ENCODE measurements around the gene CYP17A1. TPM values are rescaled to one million over a fixed set of nuclear protein-coding genes. Genes with fewer than 3 reads are reported as not detected.
A peak's percentile ranks its signal among the peaks of the same experiment; 100 is the strongest.
"Not testable (repeated sequence)": the region's sequence is repeated elsewhere in the genome, so short reads cannot be mapped to it uniquely, and the experiment has no call there.

The CYP17A1 gene
- total RNA-seq, 6 donors from 2014 or later = 1.2 to 6.3 (median 2.1) TPM; not detected in 1

- WGBS, 2 donors = 87% methylated on average over 5 of the region's 5 CpGs
- no peak for TF ChIP-seq EP300 (IDR thresholded peaks at IDR 0.05)
- TF ChIP-seq CTCF (IDR thresholded peaks at IDR 0.05) = no peak
- no peak for TF ChIP-seq POLR2A (IDR thresholded peaks at IDR 0.05)
- no peak for TF ChIP-seq POLR2AphosphoS5 (IDR thresholded peaks at IDR 0.05)
- ATAC-seq (ENCODE audit: low FRiP score in 2 of 2) (no peak), DNase-seq (no peak)
- H3K4me3 ChIP-seq = no peak overlapping the region
- H3K4me1 ChIP-seq = no peaks in the 10 kb centered on the region
- no peaks in the 10 kb centered on the region for H3K36me3 ChIP-seq
- H3K27me3 ChIP-seq = no peaks in the 10 kb centered on the region
- H3K9me3 ChIP-seq = no peaks in the 10 kb centered on the region
- no peak overlapping the region for H3K27ac ChIP-seq
Measured at GRCh38 chr10:102827597-102827975, 9.6 kb downstream of the CYP17A1 start.

- no peak for TF ChIP-seq EP300 (IDR thresholded peaks at IDR 0.05)
- no peak for TF ChIP-seq CTCF (IDR thresholded peaks at IDR 0.05)
- no peak for TF ChIP-seq POLR2A (IDR thresholded peaks at IDR 0.05)
- TF ChIP-seq POLR2AphosphoS5 (IDR thresholded peaks at IDR 0.05) = no peak
- no peaks in the 10 kb centered on the region for H3K4me1 ChIP-seq
- H3K27me3 ChIP-seq = no peaks in the 10 kb centered on the region
- 86% methylated on average over 7 to 9 of the region's 9 CpGs for WGBS, 2 donors
- no peaks in the 10 kb centered on the region for H3K36me3 ChIP-seq
- no peak overlapping the region for H3K27ac ChIP-seq
- H3K9me3 ChIP-seq = no peaks in the 10 kb centered on the region
- ATAC-seq (ENCODE audit: low FRiP score in 2 of 2) = no peak
- H3K4me3 ChIP-seq = no peak overlapping the region
- DNase-seq = no peak
Measured at GRCh38 chr10:102826148-102826796, 10.9 kb downstream of the CYP17A1 start.

DNA sequence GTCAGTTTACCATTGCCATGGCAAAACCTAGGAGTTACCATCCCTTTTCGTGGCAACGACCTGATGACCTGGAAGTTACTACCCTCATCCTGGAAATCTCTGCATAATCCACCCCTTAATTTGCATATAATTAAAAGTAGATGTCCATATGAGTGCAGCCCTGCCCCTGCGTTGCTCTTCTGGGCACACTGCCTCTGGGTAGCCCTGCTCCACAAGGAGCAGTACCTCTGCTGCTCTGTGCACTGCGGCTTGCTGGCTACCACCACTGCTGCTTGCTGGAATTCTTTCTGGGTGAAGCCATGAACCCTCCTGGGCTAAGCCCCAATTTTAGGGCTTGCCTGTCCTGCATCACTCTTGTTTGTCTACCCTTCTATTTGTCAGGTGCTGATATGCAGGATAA lies 12.5 kb downstream of the CYP17A1 start:
- DNase-seq = no peak
- no peak for ATAC-seq (ENCODE audit: low FRiP score in 2 of 2)
- no peak for TF ChIP-seq POLR2A (IDR thresholded peaks at IDR 0.05)
- TF ChIP-seq POLR2AphosphoS5 (IDR thresholded peaks at IDR 0.05) = no peak
- TF ChIP-seq EP300 (IDR thresholded peaks at IDR 0.05) = no peak
- no peak for TF ChIP-seq CTCF (IDR thresholded peaks at IDR 0.05)
- Histone ChIP-seq H3K4me1 (peaks cover 0 to under 1% (median 0%) of the 10 kb centered on the region in 4 donors), H3K36me3 (no peaks in the 10 kb centered on the region), H3K4me3 (no peak overlapping the region), H3K27me3 (no peaks in the 10 kb centered on the region), H3K9me3 (no peaks in the 10 kb centered on the region), H3K27ac (no peak overlapping the region)
- WGBS, 2 donors = 90 to 100% methylated on average over 4 of the region's 4 CpGs

DNA sequence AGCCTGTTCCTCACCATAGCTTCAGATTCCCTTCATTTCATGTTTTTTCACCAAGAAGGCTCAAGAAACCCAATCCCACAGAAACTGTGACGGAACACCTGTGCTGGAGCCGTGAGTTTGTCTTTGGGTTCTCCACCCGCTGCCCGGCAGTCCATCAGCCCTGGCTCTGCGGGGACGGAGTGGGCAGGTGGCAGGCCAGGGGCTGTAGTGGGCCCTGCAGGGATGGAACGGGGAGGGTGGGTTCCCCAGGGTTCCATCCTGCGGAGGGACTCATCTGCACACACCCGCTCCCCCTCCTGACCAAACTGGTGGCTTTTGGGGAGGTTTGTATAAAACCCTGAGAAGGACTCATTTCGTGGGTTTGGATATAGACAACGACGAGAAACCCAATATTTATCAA lies 15.0 kb downstream of the CYP17A1 start:
- ATAC-seq (ENCODE audit: low FRiP score in 2 of 2) (no peak), DNase-seq (no peak)
- Histone ChIP-seq H3K9me3 (no peaks in the 10 kb centered on the region), H3K27ac (no peak overlapping the region), H3K4me3 (no peak overlapping the region), H3K36me3 (no peaks in the 10 kb centered on the region), H3K27me3 (no peaks in the 10 kb centered on the region), H3K4me1 (peaks cover 0 to 12% (median 0%) of the 10 kb centered on the region in 4 donors)
- TF ChIP-seq POLR2AphosphoS5 (IDR thresholded peaks at IDR 0.05) = no peak
- TF ChIP-seq EP300 (IDR thresholded peaks at IDR 0.05) = no peak
- TF ChIP-seq POLR2A (IDR thresholded peaks at IDR 0.05) = no peak
- TF ChIP-seq CTCF (IDR thresholded peaks at IDR 0.05) = no peak
- 94 to 97% methylated on average over 12 of the region's 12 CpGs for WGBS, 2 donors

DNA sequence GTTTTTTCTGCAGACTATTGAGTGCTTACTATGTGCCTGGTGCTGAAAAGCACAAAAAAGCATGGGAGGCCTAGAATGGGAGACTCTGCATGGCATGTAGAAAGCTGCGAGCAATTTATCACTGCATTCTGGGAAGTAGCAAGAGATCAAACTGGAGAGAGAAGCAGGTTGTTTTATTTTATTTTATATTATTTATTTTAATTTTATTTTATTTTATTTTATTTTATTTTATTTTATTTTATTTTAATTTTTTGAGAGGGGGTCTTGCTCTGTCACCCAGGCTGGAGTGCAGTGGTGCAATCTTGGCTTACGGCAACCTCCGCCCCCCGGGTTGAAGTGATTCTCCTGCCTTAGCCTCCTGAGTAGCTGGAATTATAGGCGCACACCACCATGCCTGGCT lies 17.2 kb downstream of the CYP17A1 start:
- not testable (repeated sequence) for H3K4me3 ChIP-seq; H3K27me3 ChIP-seq; H3K9me3 ChIP-seq; DNase-seq; ATAC-seq (ENCODE audit: low FRiP score in 2 of 2); H3K36me3 ChIP-seq
- WGBS, 2 donors = 96 to 98% methylated on average over 5 of the region's 5 CpGs
- H3K4me1 ChIP-seq = peaks cover 19 to 34% (median 20%) of the 10 kb centered on the region in 4 donors
- peak overlapping the region in 2 of 4 donors; percentile 17 to 61 for H3K27ac ChIP-seq
